ENCODE data around the gene OSR1. TPM values are rescaled to one million over a fixed set of nuclear protein-coding genes. Genes with fewer than 3 reads are reported as not detected.

OSR1 gene
- total RNA-seq, 1 donor from 2014 or later, result 2.7 TPM

- H3K36me3 ChIP-seq, result no peaks in the 10 kb centered on the region
- H3K9me3 ChIP-seq (replicated peaks), result no peaks in the 10 kb centered on the region
- TF ChIP-seq, protein P1, sequence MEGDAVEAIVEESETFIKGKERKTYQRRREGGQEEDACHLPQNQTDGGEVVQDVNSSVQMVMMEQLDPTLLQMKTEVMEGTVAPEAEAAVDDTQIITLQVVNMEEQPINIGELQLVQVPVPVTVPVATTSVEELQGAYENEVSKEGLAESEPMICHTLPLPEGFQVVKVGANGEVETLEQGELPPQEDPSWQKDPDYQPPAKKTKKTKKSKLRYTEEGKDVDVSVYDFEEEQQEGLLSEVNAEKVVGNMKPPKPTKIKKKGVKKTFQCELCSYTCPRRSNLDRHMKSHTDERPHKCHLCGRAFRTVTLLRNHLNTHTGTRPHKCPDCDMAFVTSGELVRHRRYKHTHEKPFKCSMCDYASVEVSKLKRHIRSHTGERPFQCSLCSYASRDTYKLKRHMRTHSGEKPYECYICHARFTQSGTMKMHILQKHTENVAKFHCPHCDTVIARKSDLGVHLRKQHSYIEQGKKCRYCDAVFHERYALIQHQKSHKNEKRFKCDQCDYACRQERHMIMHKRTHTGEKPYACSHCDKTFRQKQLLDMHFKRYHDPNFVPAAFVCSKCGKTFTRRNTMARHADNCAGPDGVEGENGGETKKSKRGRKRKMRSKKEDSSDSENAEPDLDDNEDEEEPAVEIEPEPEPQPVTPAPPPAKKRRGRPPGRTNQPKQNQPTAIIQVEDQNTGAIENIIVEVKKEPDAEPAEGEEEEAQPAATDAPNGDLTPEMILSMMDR (IDR thresholded peaks at IDR 0.05; ENCODE audit: borderline replicate concordance), result no peak
- DNase-seq, result no peak
- H3K27me3 ChIP-seq (ENCODE audit: low read depth), result no peaks in the 10 kb centered on the region
- H3K4me3 ChIP-seq, result no peak overlapping the region
- peaks cover 10% of the 10 kb centered on the region for H3K4me1 ChIP-seq
- H3K27ac ChIP-seq (replicated peaks), result no peak overlapping the region
- intact Hi-C loops (cut with micrococcal nuclease), result no loop called here
Measured at GRCh38 chr2:19329445-19329844, 29.0 kb downstream of the OSR1 start.

DNA sequence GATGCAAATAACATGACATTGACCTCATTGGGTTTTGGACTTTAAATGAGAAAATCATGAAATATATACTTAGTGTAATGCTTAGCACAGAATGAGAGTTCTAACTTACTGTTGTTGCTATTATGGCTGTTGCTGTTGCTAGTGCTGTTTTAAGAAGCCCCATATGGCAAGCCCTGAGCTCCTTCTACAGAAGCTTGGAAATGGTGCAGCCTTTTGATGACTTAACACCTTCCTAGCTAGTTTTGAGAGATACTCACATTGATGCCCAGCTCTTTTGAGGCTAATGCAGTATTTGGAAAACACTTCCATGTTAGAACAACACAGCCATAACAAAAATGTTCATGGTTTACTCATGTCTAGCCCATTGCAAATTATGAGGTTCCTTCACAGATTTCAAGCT is 30.9 kb downstream of the OSR1 start:
- H3K4me1 ChIP-seq, result peaks cover 9% of the 10 kb centered on the region
- intact Hi-C loops (cut with micrococcal nuclease), result no loop called here

GRCh38 chr2:19321946-19322345 is 36.5 kb downstream of the OSR1 start:
- Histone ChIP-seq H3K9me3 (replicated peaks) (no peaks in the 10 kb centered on the region), H3K4me3 (no peak overlapping the region), H3K36me3 (no peaks in the 10 kb centered on the region), H3K27ac (replicated peaks) (no peak overlapping the region), H3K4me1 (no peaks in the 10 kb centered on the region), H3K27me3 (ENCODE audit: low read depth) (no peaks in the 10 kb centered on the region)
- TF ChIP-seq, protein P1 (IDR thresholded peaks at IDR 0.05; ENCODE audit: borderline replicate concordance), result no peak
- DNase-seq, result no peak
- intact Hi-C loops (cut with micrococcal nuclease), result no loop called here

More for the DNA sequence above, 30.9 kb downstream of the OSR1 start:
- Histone ChIP-seq H3K9me3 (replicated peaks) (no peaks in the 10 kb centered on the region), H3K27ac (replicated peaks) (no peak overlapping the region), H3K4me3 (no peak overlapping the region), H3K27me3 (ENCODE audit: low read depth) (no peaks in the 10 kb centered on the region), H3K36me3 (no peaks in the 10 kb centered on the region)
- TF ChIP-seq, protein P1 (IDR thresholded peaks at IDR 0.05; ENCODE audit: borderline replicate concordance), result no peak
- no peak for DNase-seq

DNA sequence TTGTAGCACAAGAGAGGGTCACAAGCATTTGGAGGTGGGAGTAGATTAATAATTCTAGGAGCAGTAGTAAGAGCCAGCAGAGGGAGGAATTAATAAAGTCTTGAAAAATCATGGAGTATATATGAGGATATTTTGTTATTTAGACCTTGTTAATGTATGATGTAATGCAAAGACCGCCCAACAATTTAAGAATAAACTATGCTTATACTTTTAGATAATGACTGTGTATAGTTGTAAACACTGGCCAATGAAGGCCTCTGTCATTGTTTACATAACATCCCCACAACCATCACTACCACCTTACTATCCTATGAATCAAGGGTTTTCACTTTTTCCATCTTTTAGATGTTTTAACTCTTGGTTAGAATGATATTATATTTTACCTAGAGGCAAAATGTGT is 37.6 kb downstream of the OSR1 start:
- intact Hi-C loops (cut with micrococcal nuclease), result no loop called here
- H3K4me1 ChIP-seq, result no peaks in the 10 kb centered on the region
- H3K9me3 ChIP-seq (replicated peaks), result no peaks in the 10 kb centered on the region
- no peaks in the 10 kb centered on the region for H3K36me3 ChIP-seq
- no peaks in the 10 kb centered on the region for H3K27me3 ChIP-seq (ENCODE audit: low read depth)
- no peak overlapping the region for H3K4me3 ChIP-seq
- no peak overlapping the region for H3K27ac ChIP-seq (replicated peaks)
- TF ChIP-seq, protein P1 (IDR thresholded peaks at IDR 0.05; ENCODE audit: borderline replicate concordance), result no peak
- no peak for DNase-seq

DNA sequence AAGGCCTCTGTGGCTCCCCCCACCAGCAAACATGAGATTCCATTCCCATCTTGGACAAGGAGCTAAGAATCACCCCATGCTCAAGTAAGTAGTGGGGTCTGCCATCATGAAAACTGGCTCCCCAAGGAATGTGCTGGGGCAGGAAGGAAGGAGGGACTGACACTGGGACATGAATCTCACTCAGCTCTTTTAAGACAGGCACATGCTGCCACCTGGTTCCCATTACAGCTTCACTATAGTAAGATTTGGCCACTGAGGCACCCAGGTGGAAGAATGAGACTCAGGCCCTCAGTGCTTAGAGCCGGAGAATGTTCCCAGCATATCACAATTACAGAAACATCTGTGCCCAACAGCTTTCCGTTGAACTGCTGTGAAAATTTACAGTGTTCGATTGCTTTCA is 38.7 kb downstream of the OSR1 start:
- H3K36me3 ChIP-seq, result no peaks in the 10 kb centered on the region

More for the DNA sequence above, 38.7 kb downstream of the OSR1 start:
- Histone ChIP-seq H3K9me3 (replicated peaks) (no peaks in the 10 kb centered on the region), H3K27ac (replicated peaks) (no peak overlapping the region), H3K4me3 (no peak overlapping the region), H3K27me3 (ENCODE audit: low read depth) (no peaks in the 10 kb centered on the region), H3K4me1 (no peaks in the 10 kb centered on the region)
- TF ChIP-seq, protein P1 (IDR thresholded peaks at IDR 0.05; ENCODE audit: borderline replicate concordance), result no peak
- intact Hi-C loops (cut with micrococcal nuclease), result no loop called here
- no peak for DNase-seq

Measured in left ventricle myocardium inferior (tissue), 1 donor.